ENCODE data around the gene TTC9.
"Not testable (repeated sequence)": the region's sequence is repeated elsewhere in the genome, so short reads cannot be mapped to it uniquely, and the experiment has no call there.

The TTC9 gene

GRCh38 chr14:70666361-70666686 is 24.6 kb downstream of the TTC9 start:
- no peak overlapping the region for H3K4me3 ChIP-seq
- peak overlapping the region in 5 of 21 experiments; percentile 50 to 76 (median 58) for H3K27ac ChIP-seq

GRCh38 chr14:70670992-70671651 is 29.4 kb downstream of the TTC9 start:
- Histone ChIP-seq H3K27ac (peak overlapping the region in 3 of 21 experiments; percentile 1 to 52 (median 16)), H3K4me3 (no peak overlapping the region)

DNA sequence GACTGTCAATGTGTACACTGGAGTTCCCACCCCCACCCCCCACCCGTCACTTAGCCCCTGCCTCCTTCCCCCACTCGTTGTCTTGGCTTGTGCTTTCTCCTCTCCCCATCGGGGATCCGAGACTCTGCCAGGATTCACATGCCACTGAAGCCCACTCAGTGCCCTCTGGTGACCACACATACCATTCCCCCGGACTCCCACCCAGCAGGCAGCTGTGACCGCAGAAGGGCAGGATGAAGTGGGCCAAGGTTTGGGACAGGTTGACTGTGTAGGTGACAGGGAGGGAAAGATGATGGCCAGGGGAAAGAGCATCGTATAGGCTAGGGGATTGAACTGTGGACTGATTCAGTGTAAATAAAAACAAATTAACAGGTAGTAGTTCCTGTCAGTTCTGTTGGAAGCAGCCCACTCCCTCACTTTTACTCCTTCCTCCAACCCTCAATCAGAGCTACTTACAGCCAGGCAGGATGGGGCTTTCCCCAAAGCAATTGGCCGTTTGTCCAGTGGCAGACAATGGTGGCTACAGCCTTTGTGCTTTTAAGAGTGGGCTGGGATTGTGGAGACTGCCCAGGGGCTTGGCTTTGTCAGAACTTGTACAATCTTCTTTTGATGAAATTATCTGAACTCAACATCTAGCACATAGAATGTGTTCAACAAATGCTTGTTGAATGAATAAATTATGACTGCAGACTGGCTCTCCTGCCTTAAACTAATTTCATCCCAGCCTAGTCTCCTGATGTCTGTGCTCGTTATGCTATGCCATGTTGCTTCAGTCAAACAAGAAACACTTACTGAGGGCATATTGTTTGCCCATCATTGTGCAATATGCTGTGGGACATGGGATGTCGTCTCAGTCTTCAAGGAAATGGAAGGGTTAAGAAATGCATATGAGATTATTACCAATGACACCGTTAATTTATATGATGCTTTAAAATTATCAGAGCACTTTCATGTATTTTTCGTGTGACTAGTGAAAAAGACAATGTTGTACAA is 30.2 kb downstream of the TTC9 start:
- Histone ChIP-seq H3K27ac (peak overlapping the region in 1 of 21 experiments; percentile 1), H3K4me3 (no peak overlapping the region)

GRCh38 chr14:70677341-70677740 is 35.6 kb downstream of the TTC9 start:
- H3K27ac ChIP-seq: no peak overlapping the region

GRCh38 chr14:70680748-70681147 is 39.0 kb downstream of the TTC9 start:
- no peak overlapping the region for H3K27ac ChIP-seq
- no peak overlapping the region for H3K4me3 ChIP-seq

More at GRCh38 chr14:70677341-70677740, 35.6 kb downstream of the TTC9 start:
- no peak overlapping the region for H3K4me3 ChIP-seq

DNA sequence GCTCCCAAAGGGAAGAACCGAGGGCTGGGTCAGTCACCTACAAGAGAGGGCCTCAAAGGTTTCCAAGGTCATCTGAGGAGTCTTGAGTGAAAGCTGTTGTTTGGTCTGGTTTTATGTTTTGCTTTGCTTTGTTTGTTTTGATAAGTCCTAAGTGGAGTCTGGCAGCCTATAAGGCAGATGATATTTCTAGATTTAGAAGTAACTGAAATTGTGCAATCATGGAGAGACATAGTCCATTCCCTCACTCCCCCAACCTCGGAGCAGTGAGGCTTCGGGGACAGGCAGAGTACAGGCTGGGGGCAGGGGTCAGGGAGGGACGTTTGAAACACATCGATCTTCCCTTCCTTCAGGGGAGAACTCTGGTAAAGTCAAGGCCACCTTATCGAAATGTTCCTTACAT is 42.3 kb downstream of the TTC9 start:
- no peak overlapping the region for H3K27ac ChIP-seq
- no peak overlapping the region for H3K4me3 ChIP-seq

- H3K27ac ChIP-seq: no peak overlapping the region
- no peak overlapping the region for H3K4me3 ChIP-seq
These were observed 43.9 kb downstream of the TTC9 start for GRCh38 chr14:70685474-70686197.

- peak overlapping the region in 9 of 21 experiments; percentile 20 to 69 (median 34) for H3K27ac ChIP-seq
- H3K4me3 ChIP-seq: no peak overlapping the region
These were observed 50.5 kb downstream of the TTC9 start for GRCh38 chr14:70692210-70692609.

DNA sequence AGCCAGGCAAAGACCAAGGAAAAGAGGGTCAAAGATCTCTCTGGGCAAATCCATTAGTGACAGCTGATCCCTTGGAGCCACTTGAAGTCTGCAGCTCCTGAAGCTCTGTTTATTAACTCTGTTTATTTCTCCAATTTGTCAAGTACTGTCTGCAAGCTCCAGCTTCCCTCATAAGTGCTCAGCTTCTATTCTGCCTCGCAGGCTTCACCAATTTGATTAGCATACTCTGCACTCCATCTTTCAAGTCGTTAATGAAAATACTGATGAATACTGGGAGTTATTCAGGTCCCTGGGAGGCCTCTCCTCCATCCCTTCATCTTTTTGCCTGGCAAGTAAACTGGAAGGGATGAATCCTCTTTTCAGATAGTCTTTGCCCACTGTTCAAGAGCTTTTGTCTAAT is 54.3 kb downstream of the TTC9 start:
- Histone ChIP-seq H3K4me3 (no peak overlapping the region), H3K27ac (no peak overlapping the region)

DNA sequence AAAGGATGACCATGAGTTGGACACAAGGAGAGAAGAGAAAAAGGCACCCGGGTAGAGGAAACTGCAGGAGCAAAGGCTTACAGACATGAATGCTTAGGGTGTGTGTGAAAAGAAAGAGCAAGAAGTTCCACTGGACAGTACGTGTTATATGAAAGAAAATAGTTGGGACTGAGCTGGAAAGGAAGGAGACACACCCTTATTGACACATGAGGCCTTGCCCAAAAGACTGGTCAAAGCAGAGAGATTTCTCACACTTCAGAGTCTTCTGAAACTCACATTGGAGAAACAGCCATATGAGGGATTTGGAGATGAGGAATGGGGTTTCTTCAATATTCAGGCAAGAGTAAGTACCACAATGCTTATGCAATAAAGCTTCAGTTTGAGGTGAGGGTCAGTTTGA is 56.0 kb downstream of the TTC9 start:
- H3K4me3 ChIP-seq: no peak overlapping the region
- no peak overlapping the region for H3K27ac ChIP-seq

DNA sequence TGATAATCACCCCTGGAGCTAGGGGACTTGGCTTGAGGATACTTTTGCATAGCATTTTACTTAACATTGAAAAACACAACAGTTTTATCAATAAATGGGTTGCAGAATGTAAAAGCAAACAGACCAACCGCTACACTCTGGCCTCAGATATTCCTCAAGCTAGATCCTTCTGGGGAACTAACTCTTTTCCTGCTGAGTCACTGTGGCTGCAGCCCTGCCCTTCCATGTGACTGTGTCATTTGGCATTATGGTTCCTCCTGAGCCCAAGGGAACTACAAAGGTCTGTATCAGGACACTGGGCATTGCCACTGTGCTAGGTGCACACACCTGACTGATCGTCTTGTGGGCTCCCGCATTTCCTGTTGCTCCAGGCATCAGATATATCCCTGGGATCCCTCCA is 56.6 kb downstream of the TTC9 start:
- Histone ChIP-seq H3K4me3 (no peak overlapping the region), H3K27ac (peak overlapping the region in 1 of 21 experiments; percentile 4)

GRCh38 chr14:70699646-70700045 is 57.9 kb downstream of the TTC9 start:
- no peak overlapping the region for H3K27ac ChIP-seq
- no peak overlapping the region for H3K4me3 ChIP-seq

GRCh38 chr14:70700955-70701585 is 59.4 kb downstream of the TTC9 start:
- peak overlapping the region in 1 of 21 experiments; percentile 20 for H3K27ac ChIP-seq
- no peak overlapping the region for H3K4me3 ChIP-seq

- Histone ChIP-seq H3K4me3 (no peak overlapping the region), H3K27ac (peak overlapping the region in 1 of 21 experiments; percentile 12)
These were observed 59.9 kb downstream of the TTC9 start for GRCh38 chr14:70701610-70702009.

DNA sequence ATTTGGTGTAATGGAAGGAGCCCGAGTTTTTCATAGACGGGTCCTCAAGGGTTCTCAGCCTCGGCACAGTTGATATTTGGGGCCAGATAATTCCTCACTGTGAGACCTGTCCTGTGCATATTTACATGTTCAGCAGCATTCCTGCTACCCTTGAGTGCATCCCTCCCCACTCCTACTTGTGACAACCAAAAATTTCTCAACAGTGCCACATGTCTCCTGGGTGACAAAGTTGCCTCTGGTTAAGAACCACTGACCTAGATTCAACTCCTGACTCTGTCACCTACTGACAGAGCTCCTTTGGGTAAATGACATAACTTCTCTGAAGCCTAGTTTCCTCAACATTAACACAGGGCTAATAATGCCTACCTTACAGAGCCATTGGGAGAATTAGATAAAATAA is 60.4 kb downstream of the TTC9 start:
- Histone ChIP-seq H3K27ac (peak overlapping the region in 1 of 21 experiments; percentile 12), H3K4me3 (no peak overlapping the region)

- not testable (repeated sequence) for H3K4me3 ChIP-seq, H3K27ac ChIP-seq
These were observed 62.0 kb downstream of the TTC9 start for GRCh38 chr14:70703621-70704168.

- H3K27ac ChIP-seq: no peak overlapping the region
- H3K4me3 ChIP-seq: no peak overlapping the region
These were observed 63.2 kb downstream of the TTC9 start for GRCh38 chr14:70704960-70705359.

- Histone ChIP-seq H3K27ac (no peak overlapping the region), H3K4me3 (no peak overlapping the region)
These were observed 64.5 kb downstream of the TTC9 start for GRCh38 chr14:70706177-70706576.

Data from skin epidermis (tissue), 12 donors.